Measurements from ENCODE around the gene ZNF408.

ZNF408 gene

DNA sequence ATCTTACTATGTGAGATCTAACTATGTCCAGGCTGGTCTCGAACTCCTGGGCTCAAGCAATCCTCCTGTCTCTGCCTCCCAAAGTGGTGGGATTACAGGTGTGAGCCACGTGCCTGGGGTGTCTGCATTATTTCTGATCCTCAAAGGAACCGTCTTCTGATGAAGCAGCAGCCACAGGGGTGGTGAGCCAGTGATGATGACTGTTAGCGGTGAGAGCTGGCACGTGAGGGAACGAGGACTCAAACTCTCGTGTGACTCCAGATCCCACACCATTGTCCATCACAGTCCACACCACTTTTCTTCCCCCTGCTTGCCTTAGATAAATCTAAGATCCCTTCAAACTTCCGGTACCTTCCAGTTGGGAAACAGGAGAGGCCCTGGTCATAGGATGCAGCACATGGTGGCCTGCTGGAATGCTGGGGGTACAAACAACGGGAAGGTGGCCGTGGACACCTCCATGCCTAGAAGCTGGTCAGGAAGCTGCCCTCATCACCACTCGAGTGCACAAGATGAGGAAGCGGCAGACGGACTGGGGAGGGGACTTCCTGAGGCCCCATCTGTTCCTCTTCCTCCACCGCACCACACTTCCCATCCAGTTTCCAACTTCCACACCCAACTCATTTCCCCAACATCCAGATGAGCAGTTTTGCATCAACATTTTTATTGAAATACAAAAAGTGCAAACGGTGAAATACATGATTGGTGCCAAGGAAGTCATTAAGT is 24.2 kb upstream of the ZNF408 start:
- DNase-seq (ENCODE audit: low read depth) = no peak

DNA sequence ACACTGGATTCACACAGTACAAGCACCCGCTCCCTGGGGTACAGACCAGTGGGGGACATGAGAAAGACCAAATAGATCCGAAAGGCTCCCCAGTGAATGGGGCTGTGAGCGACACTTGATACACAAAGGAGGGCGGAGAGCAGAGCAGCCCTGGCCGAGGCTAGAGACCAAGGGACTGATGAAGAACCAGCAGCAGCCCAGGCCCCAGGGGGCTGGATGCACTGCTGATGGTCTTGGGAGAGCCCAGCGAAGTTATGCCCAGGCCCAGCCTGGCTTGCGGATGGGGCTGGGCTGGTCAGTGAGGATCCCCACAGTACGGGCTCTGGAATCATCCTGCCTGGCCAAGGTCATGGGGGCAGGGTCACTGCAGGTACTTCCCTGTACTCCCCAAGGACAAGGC is 23.7 kb upstream of the ZNF408 start:
- DNase-seq (ENCODE audit: low read depth) = no peak

GRCh38 chr11:46677991-46678740 is 22.7 kb upstream of the ZNF408 start:
- no peak for DNase-seq (ENCODE audit: low read depth)

GRCh38 chr11:46678741-46679130 is 22.1 kb upstream of the ZNF408 start:
- DNase-seq (ENCODE audit: low read depth) = no peak

DNA sequence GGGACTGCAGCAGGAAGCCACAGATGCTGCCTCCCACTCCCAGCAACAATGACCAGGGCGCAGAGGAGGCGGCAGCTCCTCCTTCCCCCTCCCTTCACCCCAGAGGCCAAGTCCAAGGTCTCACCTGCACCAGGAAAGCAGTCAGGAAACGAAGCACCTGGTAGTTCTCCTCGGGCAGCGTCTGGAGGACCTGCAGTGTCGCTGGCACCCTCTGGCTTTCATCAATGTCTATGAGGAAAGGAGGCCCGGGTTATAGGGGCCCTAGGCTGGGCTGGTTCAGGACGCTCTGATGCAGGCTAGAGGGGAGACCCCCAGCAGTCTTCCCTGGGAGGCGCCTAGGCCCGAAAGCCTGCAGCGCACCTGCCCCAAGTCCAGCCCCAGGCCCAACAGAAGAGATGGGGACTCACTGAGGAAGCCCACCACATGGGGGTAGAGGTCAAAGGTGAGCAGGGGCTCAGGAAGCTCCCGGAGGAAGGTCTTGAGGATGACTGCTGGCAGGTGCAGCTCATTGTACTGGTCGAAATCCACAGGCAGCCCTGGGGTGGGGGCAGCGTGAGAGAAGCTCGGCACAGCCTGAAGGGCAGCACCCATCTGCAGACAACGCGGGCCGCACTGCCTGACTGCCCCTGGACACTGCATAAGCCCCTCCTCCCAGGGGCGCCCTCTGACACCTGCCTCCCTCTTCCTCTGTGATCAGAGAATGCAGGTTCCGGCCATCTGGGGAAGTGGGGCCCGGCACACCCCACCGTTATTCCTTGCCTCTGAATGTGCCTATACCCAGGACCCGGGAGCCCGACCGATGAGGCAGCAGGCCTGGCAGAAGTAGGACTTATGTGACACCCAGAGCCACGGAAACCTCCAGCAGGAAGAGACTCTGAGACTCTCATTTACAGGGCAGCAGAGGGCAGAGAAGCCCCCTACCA is 21.3 kb upstream of the ZNF408 start:
- no peak for DNase-seq (ENCODE audit: low read depth)

DNA sequence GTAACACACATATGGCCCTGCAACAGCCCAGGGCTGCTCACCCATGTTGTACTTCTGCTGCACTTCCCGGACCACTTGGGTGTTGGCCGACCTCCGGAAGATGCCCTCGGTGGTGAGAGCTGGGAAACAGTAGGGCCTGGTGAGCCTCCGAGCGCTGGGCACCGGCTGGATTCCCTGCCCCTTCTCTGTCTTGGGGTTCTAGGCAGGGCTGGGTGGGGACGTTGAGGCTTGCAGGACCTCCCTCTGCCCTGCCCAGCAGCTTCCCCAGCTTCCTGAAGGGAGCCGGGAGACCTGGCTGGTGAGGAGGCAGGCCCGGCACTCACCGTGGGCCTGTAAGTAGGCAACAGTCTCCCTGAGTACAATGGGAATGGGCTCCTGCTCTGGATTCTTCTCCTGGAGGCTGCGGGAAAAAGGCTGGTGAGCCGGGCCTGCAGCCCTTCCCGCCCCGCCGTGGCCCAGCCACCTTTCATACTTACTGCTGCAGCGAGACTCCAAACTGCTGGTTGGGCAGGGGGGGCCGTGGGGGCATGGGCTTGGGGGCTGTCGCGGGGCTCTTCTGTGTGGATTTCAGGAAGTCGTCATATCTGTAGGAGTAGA is 20.6 kb upstream of the ZNF408 start:
- no peak for DNase-seq (ENCODE audit: low read depth)

DNA sequence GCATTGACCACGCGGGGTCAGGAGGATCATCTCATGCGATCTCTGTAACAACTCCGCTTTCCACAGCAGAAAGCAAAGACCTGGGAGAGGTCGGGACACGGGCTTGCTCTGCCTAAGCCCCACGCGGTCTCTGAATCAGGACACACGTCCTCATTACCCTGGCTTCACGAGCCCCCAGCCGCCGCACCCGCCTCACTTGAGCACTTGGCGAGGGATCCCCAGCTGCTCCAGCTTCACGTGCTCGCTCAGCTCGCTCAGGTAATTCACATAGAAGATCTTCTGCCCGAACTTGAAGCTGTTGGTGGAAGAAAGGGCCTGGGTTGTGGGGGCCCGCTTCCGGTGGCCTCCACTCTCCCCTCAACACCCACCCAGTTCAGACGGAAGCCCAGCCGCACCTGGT is 20.0 kb upstream of the ZNF408 start:
- no peak for DNase-seq (ENCODE audit: low read depth)

DNA sequence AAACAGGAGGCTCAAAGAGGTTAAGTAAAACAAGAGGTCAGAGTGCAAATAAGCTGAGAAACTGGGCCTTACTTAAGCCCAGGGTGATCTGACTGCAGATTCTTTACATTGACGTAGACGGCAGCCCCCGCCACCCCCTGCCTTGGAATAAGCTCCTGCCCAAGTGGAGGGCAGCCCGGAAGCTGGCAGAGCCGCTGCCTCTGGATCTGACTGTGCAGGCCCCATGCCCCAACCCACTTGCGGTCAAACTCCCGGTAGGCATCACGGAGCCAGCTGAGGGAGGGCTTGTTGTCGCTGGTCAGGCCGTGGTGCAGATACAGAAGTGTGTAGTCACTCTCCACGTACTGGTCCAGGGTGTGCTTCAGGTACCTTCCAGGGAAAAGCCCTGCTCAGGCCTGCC is 19.0 kb upstream of the ZNF408 start:
- no peak for DNase-seq (ENCODE audit: low read depth)

GRCh38 chr11:46682773-46683752 is 17.8 kb upstream of the ZNF408 start:
- peak; percentile 48 for DNase-seq (ENCODE audit: low read depth)

DNA sequence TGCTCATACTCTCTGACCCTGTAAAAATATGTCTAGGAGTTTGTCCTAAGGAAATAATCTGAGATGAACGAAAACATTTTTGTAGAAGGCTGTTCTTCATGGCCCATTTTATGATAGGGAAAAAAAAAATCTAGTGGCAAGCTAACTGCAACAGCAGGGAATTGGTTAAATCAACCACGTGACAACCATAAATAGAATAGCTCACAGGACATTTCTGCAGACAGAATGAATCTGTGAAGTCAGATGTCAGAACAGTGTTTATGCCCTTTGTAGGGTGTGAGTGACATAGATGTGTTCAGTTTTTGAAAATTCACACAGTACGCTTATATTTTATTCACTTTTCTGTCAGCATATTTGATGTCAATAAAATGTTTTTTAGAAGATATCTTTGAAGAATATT is 16.5 kb upstream of the ZNF408 start:
- DNase-seq (ENCODE audit: low read depth) = no peak

GRCh38 chr11:46686886-46687795 is 13.7 kb upstream of the ZNF408 start:
- peak; percentile 63 for DNase-seq (ENCODE audit: low read depth)

GRCh38 chr11:46690702-46691101 is 10.1 kb upstream of the ZNF408 start:
- DNase-seq (ENCODE audit: low read depth) = no peak

- DNase-seq (ENCODE audit: low read depth) = no peak
These were observed 8.4 kb upstream of the ZNF408 start for GRCh38 chr11:46692450-46692849.

- peak; percentile 93 for DNase-seq (ENCODE audit: low read depth)
These were observed 7.2 kb upstream of the ZNF408 start for GRCh38 chr11:46693597-46694012.

GRCh38 chr11:46694072-46694471 is 6.8 kb upstream of the ZNF408 start:
- no peak for DNase-seq (ENCODE audit: low read depth)

DNA sequence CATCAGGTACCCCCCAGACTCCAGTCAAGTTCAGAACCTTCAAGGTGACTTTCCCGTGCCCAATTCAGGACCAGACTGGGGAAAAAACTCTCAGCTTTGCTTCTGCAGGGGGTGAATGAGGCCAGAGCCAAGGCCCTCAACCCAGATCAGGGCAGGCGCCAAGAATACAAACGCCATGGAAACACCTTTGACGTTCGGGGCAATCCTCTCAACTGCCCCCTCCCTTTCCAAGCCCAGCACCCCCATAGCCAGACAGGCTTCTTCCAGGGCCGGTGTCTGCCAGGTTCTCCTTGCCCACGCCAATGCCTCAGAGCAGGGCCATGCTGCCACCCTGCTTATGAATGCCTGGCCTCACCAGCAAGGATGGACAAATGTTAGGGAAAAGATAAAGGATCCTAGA is 6.2 kb upstream of the ZNF408 start:
- DNase-seq (ENCODE audit: low read depth) = no peak

DNA sequence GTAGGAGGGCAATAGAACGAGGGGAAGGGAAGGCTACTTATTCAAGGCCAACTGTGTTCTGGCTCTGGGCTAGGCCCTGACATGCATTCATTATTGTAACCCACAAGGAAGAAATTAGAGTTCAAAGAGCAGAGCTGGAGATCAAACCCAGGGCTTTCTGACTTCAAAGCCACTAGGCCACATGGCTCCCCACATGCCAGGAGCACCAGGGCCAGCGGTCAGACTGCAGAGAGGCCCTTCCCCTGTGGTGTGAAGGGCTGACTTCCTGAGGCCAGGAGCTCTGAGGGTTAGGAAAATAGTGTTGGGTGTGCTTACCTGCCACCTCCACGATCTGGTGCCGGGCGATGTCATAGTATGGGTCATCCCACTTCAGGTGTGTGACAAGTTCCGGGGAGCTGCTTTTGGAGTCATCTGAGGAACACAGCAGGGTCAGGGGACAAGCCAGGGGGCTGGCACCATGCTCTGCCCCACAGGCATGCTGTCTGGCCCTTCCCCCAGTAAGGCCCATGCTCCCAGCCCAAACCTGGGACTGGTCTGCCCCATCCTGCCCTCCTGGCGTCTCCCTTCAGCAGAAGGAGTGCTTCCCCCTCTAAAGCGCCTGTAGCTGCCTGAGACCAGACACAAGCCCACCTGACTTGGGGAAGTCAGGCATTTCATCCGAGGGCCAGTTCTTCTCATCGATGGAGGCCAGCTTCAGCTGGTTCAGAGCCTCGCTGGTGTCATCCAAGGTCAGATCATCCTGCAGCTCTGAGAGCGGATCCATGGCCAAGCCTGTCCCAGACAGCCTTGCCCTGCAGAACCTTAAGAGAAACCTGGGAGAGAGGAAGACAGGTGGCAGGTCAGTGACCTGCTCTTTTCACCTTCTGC is 5.3 kb upstream of the ZNF408 start:
- no peak for DNase-seq (ENCODE audit: low read depth)

- DNase-seq (ENCODE audit: low read depth) = no peak
These were observed 4.6 kb upstream of the ZNF408 start for GRCh38 chr11:46696212-46696558.

DNA sequence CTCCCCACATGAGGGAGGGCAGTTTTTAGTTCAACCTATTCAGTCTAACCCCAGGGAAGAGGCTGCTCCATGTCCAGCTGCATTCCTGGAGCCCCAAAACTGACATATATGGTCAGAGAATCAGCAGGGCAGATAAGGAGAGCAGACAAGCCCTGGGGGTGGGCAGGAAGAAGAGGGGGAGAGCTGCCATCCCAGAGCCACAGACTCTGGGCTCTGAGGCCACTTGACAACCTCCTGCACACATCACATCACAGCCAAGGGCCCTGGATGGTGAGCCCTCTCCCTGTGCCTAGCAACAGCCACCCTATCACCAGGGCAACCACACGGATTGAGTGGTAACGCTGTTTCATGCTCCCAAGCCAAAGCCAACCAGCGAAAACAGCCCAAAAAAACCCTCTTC is 3.5 kb upstream of the ZNF408 start:
- DNase-seq (ENCODE audit: low read depth) = peak; percentile 58

All from amniotic epithelial cell (primary cell).